HG02981 (cell line): ENCODE measurements around the gene FER.
"Not testable (repeated sequence)": the region's sequence is repeated elsewhere in the genome, so short reads cannot be mapped to it uniquely, and the experiment has no call there.

ENCODE experiments used
- ATAC-seq: cut with Tn5 transposase; IDR thresholded peaks from one replicate; pipeline ENCODE4 v1.9.1; 2021; ENCODE audit warnings: mild to moderate bottlenecking, moderate library complexity; ENCODE audit not compliant: unreplicated experiment

The FER gene

DNA sequence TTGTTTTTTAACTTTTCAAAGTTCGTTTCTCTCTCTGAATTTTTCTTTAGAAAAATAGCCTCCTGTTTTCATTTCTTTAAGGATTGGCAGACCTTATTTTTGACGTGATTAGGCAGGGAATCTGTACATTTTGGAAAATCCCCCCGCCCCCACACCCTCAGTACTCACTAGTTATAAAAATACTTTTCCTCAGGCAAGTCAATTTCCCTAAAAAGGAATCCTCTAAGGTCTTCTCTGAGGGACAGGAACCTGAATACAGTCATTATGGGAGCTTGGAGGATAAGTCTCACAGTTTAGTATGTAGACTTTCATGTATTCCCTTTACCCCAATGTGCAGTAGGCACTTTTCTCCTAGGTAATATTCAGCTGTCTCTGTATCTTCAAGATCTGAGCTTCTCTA, 3.9 kb upstream of the FER start:
- ATAC-seq = no peak

DNA sequence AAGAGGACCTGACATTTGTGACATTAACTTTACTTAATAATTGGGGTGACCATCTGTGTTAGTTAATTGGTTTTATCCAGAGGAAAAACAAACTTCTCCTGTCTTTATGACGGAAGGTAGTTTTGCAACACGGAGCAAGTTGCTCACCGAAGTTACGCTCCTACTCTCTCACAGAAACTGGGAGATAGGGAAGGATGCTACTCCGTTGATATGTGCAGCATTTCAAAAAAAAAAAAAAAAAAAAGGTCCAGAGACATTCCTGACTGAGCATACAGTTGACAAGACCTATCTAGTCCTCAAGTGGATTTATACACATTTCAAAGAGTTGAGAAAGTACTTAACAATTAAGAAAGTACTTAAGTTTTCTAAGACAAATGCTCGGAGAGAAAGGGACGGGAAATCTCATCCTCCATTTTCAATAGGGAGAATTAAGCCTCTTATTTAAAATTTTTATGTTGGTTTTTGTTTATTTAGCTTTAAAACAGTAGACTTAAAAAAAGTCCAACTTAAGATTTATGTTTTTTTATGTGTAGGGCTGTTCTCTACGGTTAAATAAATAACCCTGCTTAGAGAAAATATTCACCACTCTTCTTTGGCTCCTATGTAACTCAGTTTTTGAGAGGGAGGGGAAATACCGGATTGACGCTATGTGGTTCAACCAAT, 455 bp upstream of the FER start:
- ATAC-seq = no peak

GRCh38 chr5:108748401-108749127, 867 bp downstream of the FER start:
- peak; percentile 94 for ATAC-seq

DNA sequence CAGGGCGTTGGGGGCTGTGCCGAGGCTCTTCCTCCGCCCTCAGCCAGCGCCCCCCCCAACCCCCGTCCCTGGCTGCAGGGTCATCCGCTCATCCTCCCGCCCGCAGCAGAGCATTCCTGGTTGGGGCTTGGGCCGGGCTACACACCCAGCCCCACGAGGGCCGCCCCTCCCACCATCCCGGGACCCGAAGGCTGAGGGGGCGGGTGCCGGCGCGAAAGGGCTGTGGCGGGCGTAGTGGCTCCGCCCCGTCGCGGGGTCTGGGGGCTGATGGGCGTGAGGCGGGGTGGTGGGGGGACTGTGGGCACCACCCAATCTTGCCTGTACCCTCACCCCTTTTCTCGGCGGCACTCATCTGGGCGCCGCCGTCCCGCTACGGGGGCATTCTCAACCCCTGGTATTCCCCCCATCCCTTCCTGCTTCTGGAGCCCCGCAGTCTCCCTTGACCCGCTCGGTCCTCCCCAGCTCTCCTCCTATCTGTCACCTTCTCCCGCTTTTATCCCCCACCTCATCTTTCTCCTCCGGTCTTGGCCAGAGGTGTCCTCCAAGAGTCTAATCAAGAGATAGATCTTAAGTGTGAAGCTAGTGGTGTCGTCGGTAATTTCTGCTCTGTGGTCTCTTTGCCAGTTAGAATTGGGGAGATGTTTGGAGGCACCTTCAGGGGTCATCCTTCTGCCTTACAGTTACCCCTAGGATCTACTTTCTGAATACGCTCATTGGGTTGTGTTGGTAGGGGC, 1.6 kb downstream of the FER start:
- peak; percentile 26 for ATAC-seq

- ATAC-seq = no peak
Observed at GRCh38 chr5:108753331-108753730, 5.6 kb downstream of the FER start.

DNA sequence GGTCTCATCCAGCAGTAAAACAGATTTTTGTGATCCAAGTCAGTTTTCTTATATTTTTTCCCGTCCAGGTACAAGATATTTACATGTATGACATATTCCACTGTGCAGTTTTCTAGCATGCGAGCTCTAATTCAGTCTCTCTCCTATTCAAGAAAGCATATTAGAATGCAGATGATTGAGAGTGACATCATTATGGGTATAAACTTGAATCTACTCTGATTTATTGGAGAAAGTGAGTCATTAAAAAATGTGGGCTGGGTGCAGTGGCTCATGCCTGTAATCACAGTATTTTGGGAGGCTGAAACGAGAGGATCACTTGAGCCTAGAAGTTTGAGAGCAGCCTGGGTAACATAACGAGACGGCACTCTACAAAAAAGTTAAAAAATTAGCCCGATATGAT, 6.2 kb downstream of the FER start:
- no peak for ATAC-seq

DNA sequence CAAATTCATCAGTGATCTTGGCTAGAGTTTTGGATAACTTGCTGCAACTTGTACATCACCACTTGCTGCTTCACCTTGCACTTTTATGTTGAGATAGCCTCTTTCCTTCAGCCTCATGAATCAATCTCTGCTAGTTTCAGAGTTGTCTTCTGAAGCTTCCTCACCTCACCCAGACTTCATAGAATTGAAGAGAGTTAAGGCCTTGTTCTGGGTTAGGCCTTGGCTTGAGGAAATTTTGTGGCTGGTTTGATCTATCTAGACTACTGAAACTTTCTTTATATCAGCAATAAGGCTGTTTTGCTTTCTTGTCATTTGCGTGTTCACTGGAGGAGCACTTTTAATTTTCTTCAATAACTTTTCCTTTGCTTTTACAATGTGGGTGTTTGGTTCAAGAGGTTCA, 12.8 kb downstream of the FER start:
- ATAC-seq = no peak

- no peak for ATAC-seq
Observed at GRCh38 chr5:108762660-108763059, 15.0 kb downstream of the FER start.

- ATAC-seq = no peak
Observed at GRCh38 chr5:108763222-108763916, 15.7 kb downstream of the FER start.

- ATAC-seq = no peak
Observed at GRCh38 chr5:108765647-108766046, 17.9 kb downstream of the FER start.

DNA sequence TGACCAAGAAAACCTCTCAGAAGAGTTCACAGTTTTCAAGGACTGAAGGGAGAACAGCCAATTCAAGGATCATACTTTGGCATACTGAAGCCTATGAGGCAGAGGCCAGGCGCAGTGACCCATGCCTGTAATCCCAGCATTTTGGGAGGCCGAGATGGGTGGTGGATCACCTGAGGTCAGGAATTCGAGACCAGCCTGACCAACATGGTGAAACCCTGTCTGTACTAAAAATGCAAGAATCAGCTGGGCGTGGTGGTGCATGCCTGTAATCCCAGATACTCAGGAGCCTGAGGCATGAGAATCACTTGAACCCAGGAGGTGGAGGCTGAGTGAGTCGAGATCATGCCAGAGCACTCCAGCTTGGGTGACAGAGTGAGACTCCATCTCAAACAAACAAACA, 19.2 kb downstream of the FER start:
- ATAC-seq = not testable (repeated sequence)

GRCh38 chr5:108769352-108769751, 21.7 kb downstream of the FER start:
- peak; percentile 50 for ATAC-seq

DNA sequence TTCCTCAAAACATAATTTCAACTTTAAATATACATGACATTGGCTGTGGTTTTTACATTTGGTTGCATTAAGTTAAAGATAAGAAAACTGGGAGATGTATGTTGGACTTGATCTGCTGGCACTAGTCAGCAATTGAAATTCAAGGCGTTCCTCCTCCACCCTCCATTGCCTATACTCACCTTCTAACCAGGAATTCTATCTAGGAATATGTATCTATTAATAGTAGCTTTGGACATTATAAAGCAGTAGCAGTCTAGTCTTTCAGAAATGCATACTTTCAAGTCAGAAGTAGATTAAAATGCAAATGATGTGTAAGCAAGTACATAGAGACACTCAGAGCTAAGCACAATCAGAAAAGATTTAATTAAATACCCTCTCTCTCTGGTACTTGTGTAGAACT, 24.9 kb downstream of the FER start:
- ATAC-seq = no peak

- ATAC-seq = no peak
Observed at GRCh38 chr5:108773330-108773729, 25.6 kb downstream of the FER start.

GRCh38 chr5:108774079-108774478, 26.4 kb downstream of the FER start:
- not testable (repeated sequence) for ATAC-seq

GRCh38 chr5:108777582-108777981, 29.9 kb downstream of the FER start:
- not testable (repeated sequence) for ATAC-seq

- not testable (repeated sequence) for ATAC-seq
Observed at GRCh38 chr5:108784577-108784976, 36.9 kb downstream of the FER start.

DNA sequence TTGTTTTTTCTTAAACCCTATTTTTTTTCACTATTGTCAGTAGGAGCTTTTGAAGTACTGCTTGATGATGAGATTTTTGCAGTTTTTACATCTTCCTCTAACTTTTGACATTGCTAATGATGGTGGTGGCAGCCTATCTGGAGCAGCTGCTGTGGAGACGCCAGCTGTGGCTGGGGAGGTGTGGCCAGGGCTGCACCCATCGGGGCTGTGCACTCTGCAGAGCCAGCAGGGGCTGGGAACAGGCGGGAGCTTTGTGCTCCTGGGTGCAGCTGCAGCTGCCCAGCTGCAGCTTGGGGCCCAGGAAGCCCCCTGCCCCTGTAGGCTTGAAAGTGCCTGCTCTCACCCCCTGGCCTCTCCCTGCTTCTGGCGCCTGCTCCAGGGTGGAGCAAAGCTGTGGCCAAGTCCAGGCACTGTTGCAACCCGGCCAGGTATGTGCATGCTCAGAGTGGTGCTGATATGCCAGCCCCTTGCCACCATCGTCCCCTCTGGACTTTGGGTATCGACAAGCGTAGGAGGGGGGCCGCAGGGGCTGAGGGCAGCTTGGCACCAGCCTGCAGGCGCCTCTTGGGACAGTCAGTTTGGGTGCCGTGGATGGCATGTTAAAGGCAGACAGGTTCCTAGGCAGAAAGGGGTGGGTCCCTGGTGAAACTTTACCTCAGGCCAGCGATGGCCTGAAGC, 39.2 kb downstream of the FER start:
- ATAC-seq = no peak

DNA sequence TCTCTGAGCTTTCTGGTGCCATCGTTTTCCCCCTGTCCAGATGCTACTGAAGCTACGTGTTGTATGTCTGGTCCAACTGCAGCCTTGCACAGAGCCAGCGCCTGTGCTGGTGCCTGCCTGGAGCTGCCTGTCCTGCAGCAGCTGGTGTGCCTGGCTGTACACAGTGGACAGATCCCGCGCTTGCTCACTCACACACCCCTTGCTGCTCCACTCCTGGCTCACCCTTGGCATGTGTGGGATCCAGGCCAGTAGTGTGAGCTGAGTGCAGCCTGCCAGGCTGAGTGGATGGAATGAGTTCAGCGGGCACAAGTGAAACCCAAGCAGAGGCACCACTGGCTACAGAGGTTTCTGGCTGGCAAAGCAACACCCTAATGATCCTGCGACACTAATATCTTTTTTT, 40.4 kb downstream of the FER start:
- no peak for ATAC-seq

DNA sequence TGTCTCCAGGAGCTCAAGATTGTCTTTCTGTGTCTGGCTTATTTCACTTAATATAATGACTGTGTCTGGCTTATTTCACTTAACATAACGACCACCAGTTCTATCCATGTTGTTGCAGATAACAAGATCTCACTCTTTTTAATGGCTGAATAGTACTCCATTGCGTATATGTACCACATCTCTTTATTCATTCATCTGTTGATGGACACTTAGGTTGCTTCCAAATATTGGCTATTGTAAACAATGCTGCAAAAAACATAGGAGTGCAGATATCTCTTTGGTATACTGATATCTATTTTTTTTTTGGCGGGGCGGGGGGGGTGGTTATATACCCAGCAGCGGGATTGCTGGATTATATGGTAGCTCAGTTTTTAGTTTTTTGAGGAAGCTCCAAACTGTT, 45.5 kb downstream of the FER start:
- no peak for ATAC-seq

DNA sequence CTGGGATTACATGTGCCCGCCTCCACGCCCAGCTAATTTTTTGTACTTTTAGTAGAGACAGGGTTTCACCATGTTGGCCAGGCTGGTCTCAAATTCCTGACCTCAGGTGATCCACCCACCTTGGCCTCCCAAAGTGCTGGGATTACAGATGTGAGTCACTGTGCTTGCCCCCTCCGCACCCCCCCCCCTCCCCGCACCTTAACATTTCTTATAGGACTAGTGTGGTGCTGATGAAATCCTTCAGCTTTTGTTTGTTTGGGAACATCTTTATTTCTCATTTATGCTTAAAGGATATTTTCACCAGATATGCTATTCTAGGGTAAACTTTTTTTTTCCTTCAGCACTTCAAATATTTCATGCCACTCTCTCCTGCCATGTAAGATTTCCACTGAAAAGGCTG, 46.7 kb downstream of the FER start:
- not testable (repeated sequence) for ATAC-seq
